ENCODE results near the gene CPPED1. TPM values are rescaled to one million over a fixed set of nuclear protein-coding genes. Genes with fewer than 3 reads are reported as not detected.

The CPPED1 gene
- total RNA-seq, 1 experiment from 2014 or later: 8.1 TPM

- RAD21 ChIA-PET (ENCODE audit: low non-redundant PET in 1 of 2, low total read pairs in 2 of 2, uncharacterized antibody in 2 of 2, unreplicated experiment in 2 of 2): no interaction called here
These were observed 164.6 kb downstream of the CPPED1 start for GRCh38 chr16:12639044-12639443.

More at GRCh38 chr16:12639044-12639443, 164.6 kb downstream of the CPPED1 start:
- Histone ChIP-seq H3K4me1 (ENCODE audit: control insufficient read depth in 1 of 2, insufficient read depth in 2 of 2, low read length in 2 of 2) (no peaks in the 10 kb centered on the region), H3K9me3 (ENCODE audit: control insufficient read depth in 1 of 2, insufficient read depth in 1 of 2, low read depth in 1 of 2, low read length in 2 of 2) (no peaks in the 10 kb centered on the region), H3K4me2 (ENCODE audit: low read length) (no peak overlapping the region), H3K27ac (ENCODE audit: low read depth, low read length) (no peak overlapping the region), H3K36me3 (ENCODE audit: control insufficient read depth in 1 of 2, insufficient read depth in 2 of 2, low read length in 2 of 2) (no peaks in the 10 kb centered on the region), H3K9me2 (ENCODE audit: insufficient read depth) (no peaks in the 10 kb centered on the region), H3K9ac (ENCODE audit: low read length) (no peak overlapping the region), H4K20me1 (ENCODE audit: insufficient read depth) (no peaks in the 10 kb centered on the region), H3K79me2 (ENCODE audit: insufficient read depth, low read length) (no peaks in the 10 kb centered on the region), H2AFZ (ENCODE audit: low read depth, low read length, poor library complexity, severe bottlenecking) (no peak overlapping the region), H3K4me3 (replicated peaks in 1 of 2; ENCODE audit: low read depth in 1 of 2, low read length in 2 of 2) (no peak overlapping the region), H3K27me3 (ENCODE audit: insufficient read depth, low read length) (no peaks in the 10 kb centered on the region)
- no TSS peak for BruUV-seq (replicated peaks)
- TF ChIP-seq ATF3 (IDR thresholded peaks at IDR 0.05) (no peak), ZFX (IDR thresholded peaks at IDR 0.05) (no peak), POLR2A (IDR thresholded peaks at IDR 0.05; ENCODE audit: borderline replicate concordance, extremely low read depth, insufficient read depth, insufficient read length) (no peak), EZH2 (IDR thresholded peaks at IDR 0.05) (no peak), ZNF274 (IDR thresholded peaks at IDR 0.05; ENCODE audit: low read depth, low read length) (no peak), RAD21 (IDR thresholded peaks at IDR 0.05; ENCODE audit: low read depth) (no peak), EZH2phosphoT487 (IDR thresholded peaks at IDR 0.05; ENCODE audit: borderline replicate concordance) (no peak), ZBTB33 (IDR thresholded peaks at IDR 0.05; ENCODE audit: extremely low read depth, insufficient replicate concordance, low read length) (no peak), MAX (IDR thresholded peaks at IDR 0.05) (no peak), YY1 (IDR thresholded peaks at IDR 0.05; ENCODE audit: extremely low read depth, insufficient replicate concordance, low read depth, low read length) (no peak), POLR2AphosphoS5 (IDR thresholded peaks at IDR 0.05; ENCODE audit: low read depth, low read length) (no peak), CBX3 (IDR thresholded peaks at IDR 0.05; ENCODE audit: low read depth) (no peak), EGR1 (IDR thresholded peaks at IDR 0.05; ENCODE audit: low read depth) (no peak), SIN3A (IDR thresholded peaks at IDR 0.05; ENCODE audit: low read depth) (no peak)
- POLR2A ChIA-PET: no interaction called here
- DNase-seq (ENCODE audit: low read depth, low spot score): no peak
- intact Hi-C loops (cut with micrococcal nuclease): no loop called here
- CTCF ChIA-PET: no interaction called here
- ATAC-seq: peak; percentile 67
